HG03280 (cell line): ENCODE measurements around the gene COL4A1.

Source experiments
- ATAC-seq: cut with Tn5 transposase; IDR thresholded peaks from one replicate; pipeline ENCODE4 v1.9.1; 2021; ENCODE audit warnings: mild to moderate bottlenecking, moderate library complexity; ENCODE audit not compliant: unreplicated experiment

COL4A1 gene

DNA sequence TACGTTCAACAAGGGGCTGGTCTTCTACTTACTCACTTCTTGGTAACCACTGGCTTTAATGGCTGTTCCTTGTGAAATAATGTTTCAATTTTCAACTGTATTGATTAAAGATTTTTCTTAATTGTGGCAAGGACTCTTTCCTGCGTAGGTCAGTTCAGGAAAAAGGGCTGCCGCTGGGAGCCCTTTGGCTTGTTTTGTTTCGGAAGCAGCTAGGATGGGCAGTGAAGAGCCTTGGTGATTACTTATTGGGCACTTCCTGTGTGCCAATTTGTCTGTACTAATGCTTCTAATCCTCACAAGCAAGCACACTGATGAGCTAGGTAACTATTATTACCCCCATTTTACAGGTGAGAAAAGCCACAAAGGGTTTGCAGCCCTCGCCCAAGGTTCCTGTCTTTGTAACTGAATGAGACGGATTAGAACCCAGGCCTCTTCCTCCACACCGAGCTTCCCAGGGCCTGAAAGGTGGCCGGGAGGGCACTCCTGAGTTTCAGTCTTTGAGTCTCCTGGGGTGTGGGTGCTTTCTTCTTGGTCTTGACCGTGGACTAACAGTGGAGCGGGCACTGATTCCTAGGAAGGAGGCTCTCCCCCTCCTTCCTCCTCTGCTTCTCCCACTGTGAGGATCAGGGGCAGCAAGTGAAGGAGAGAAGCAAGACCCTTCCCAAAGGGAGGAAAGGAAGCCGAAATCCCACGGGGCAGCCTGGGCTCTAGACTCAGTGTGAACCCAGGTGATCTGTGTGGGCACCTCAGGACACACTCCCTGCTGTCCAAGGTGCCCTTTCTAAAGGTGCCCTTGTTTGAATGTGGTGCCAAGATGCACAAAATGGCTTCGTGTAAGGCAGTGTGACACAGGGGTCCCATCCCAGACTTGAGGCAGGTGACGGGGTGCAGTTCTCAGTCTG, 3.8 kb upstream of the COL4A1 start:
- no peak for ATAC-seq

DNA sequence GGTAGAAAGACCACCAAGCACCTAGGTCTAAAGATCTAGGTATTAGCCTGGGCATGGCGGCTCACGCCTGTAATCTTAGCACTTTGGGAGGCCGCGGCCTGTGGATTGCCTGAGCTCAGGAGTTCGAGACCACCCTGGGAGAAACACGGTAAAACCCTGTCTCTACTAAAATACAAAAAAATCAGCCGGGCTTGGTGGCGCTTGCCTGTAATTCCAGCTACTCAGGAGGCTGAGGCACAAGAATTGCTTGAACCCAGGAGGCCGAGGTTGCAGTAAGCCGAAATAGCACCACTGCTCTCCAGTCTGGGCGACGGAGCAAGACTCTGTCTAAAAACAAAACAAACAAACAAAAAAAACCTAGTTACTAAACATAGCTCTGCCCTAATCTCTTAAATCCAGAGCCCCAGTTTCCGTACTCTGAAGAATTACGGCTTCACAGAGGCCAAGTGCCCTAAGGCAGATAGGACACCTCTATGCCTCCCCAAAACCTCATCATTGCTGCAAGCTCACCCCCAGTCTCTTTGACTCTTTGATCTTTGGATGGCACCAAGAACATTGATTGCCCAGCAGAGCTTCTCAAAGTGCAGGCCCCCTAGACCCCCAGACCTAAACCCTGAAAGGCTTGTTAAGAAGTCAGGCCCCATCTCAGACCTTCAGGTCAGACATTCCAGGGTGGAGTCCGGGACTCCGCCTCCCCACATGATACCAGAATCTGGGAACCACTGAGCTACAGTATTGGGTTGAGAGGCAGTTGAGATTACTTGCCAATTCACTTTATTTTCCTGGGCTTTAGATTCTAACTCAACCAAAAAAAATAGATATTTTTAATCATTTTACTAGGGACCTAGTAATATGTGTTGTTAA, 2.9 kb upstream of the COL4A1 start:
- ATAC-seq: no peak

DNA sequence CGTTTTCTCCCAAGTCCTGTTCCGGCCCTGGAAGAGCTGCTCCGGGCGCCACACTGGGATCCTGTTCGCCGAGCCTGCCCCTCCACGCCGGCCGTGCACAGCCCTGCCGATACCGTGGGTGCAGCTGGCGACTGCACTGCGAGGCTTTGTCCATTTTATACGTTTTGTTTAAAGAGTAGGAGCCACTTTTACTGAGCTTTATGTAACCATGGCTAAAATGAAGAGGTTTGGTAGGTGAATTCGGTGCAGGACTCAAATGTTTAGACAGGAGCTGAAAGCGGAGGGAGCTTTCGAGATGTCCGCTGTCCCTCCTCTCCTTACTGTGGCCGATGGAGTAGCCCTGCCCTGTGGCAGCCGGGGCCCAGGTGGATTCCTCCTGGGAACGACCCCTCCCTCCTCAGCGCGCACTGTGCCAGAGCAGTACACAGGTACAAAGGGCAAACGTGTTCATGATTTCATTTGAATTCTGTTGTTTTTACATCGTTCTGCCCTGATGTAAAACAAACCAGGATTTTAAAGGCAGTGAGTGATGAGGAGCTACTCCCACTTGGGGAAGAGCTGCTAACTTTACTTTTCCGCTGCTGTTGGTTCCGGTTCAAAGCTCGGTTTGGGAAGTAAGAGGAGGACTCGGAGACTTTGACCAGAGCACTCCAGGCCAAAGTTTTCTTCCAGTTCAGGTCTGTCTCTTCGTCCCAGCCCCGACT, 1.9 kb upstream of the COL4A1 start:
- ATAC-seq: no peak

DNA sequence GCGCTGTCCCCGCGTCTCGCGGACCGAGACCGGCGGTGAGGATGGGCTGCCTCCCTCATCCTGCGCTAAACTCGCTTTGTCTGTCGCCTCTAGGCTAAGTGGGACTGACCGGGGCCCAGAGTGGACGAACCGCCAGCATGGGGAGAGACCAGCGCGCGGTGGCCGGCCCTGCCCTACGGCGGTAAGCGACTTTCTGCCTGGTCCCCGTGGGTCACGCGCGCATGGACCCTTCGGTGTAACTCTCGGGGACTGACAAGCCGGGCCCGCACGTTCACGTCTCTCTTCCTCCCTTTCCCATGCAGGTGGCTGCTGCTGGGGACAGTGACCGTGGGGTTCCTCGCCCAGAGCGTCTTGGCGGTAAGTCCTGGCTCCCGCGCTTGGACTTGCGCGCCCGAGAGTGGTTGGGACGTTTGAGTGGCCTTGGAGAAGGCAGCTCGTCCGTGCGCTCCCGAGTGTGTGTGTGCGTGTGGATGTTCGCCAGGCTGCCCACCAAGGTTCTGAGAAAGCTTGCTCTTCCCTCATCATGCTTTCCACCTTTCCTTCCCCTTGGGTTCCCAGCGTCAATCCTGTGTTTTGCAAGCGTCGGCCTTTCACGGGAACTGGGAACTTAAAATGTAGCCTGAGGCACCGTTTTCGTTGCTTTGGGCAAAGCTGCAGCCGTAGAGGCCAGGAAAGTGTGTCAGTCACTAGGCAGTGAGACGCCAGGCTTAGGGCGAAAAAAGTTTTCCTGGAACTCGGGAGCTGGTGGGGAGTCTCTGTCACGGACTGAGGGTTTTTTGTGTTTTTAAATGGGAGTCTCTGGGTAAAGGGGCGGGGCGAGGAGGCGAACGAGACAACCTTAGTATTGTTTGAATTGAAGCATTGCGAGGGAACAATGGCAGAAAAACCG, 1.1 kb upstream of the COL4A1 start:
- no peak for ATAC-seq

GRCh38 chr13:110306340-110306959, 507 bp downstream of the COL4A1 start:
- no peak for ATAC-seq

DNA sequence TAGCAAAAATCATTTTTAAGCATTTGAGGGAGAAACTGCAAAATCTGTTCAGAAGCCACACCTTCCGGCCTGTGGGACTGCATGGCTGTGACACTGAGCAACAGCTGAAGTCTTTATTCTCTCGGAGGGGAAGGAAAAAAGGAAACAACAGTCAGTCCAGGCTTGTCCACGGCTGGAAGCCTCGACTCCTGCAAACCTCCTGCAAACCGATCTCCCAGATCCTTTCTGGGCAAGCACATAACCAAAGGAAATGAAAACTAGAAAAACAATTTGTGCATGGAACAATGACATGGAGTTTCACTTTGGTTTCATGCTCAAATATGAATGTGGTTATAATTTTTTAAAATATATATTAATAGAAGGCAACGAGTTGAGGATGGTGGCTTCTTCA, 1.0 kb downstream of the COL4A1 start:
- ATAC-seq: no peak

DNA sequence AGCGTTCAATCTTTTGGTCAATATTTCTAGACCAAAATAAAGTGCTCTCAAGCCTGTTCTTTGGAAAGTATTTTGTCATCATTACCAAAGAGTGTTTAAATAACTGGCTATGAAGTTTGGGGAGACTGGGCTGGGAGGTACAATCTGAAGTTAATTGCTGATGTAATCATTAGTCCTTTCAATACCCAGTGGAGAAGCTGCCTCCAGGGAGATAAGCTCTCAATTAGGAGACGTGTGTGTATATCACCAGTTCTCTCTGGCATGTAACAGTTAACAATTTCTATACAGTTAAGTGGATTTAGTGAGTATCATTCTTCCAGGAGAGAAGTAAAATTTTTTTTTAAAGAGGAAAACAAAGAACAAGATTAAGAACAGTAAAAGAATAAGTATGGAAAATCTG, 1.4 kb downstream of the COL4A1 start:
- ATAC-seq: no peak

GRCh38 chr13:110305001-110305400, 2.0 kb downstream of the COL4A1 start:
- ATAC-seq: no peak

- no peak for ATAC-seq
Measured at GRCh38 chr13:110304256-110304655, 2.7 kb downstream of the COL4A1 start.

GRCh38 chr13:110303644-110304043, 3.3 kb downstream of the COL4A1 start:
- no peak for ATAC-seq

GRCh38 chr13:110302997-110303396, 4.0 kb downstream of the COL4A1 start:
- ATAC-seq: no peak

DNA sequence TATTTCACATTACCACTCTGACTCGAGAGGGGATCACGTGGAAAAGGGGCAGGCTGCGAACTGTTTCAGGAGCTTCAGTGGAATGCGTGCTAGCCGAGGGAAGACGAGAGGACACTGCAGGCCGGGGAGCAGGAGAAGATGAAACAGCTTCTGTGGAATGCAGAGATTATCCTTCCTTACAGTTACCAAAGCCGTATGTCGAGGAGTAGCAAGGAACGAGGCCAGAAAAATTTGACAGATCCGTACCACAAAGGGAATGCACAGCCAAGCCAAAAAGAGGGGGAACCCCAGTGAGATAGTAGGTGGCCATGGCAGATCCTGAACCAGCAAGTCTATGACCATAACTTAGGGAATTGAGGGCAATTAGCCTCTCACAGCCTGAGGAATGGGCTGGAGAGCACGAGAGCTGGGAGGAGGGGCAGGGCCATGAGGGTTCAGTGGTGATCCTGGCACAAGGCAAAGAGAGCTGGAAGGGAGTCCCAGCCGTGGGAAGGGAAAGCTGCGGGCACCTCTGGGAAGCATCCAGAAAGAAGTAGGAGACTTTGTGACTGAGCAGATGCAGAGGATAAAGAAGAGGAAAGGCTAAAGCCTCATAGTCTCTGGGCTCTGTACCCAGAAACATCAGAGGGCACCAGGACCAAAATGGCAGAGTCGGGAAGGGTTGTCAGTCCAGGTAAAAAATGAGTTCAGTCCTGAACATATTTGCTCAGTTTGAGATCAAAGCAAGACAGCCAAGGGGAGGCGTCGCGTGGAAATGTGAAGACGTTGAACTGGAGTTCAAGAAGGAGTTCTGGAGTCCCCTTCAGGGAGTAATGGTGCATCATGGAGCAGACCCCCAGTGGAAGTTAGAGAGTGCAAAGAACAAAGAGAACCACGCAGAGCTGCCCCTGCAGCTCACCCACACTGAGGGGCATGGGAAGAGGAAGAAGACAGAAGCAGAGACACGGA, 5.1 kb downstream of the COL4A1 start:
- ATAC-seq: no peak

GRCh38 chr13:110301083-110301482, 5.9 kb downstream of the COL4A1 start:
- no peak for ATAC-seq

GRCh38 chr13:110300090-110300815, 6.7 kb downstream of the COL4A1 start:
- no peak for ATAC-seq

GRCh38 chr13:110299283-110299840, 7.6 kb downstream of the COL4A1 start:
- no peak for ATAC-seq

GRCh38 chr13:110298505-110299282, 8.3 kb downstream of the COL4A1 start:
- ATAC-seq: no peak
